ENCODE data around the gene NBPF1.
"Not testable (repeated sequence)": the region's sequence is repeated elsewhere in the genome, so short reads cannot be mapped to it uniquely, and the experiment has no call there.

NBPF1 gene

GRCh38 chr1:16621300-16621658 is 7.9 kb upstream of the NBPF1 start:
- no peak for TF ChIP-seq CTCF (IDR thresholded peaks at IDR 0.05; ENCODE audit: insufficient read depth, low read depth, low read length, missing control alignments)
- no peak for DNase-seq (ENCODE audit: low read depth)
- H3K4me3 ChIP-seq (ENCODE audit: low read depth, low read length), result no peak overlapping the region

GRCh38 chr1:16619803-16620501 is 6.6 kb upstream of the NBPF1 start:
- H3K4me3 ChIP-seq (ENCODE audit: low read depth, low read length); DNase-seq (ENCODE audit: low read depth): not testable (repeated sequence)

- no peak overlapping the region for H3K4me3 ChIP-seq (ENCODE audit: low read depth, low read length)
- DNase-seq (ENCODE audit: low read depth), result no peak
- TF ChIP-seq CTCF (IDR thresholded peaks at IDR 0.05; ENCODE audit: insufficient read depth, low read depth, low read length, missing control alignments), result no peak
These were observed 5.4 kb upstream of the NBPF1 start for GRCh38 chr1:16618719-16619118.

- no peak for TF ChIP-seq CTCF (IDR thresholded peaks at IDR 0.05; ENCODE audit: insufficient read depth, low read depth, low read length, missing control alignments)
- DNase-seq (ENCODE audit: low read depth), result no peak
- no peak overlapping the region for H3K4me3 ChIP-seq (ENCODE audit: low read depth, low read length)
These were observed 4.6 kb upstream of the NBPF1 start for GRCh38 chr1:16617778-16618580.

GRCh38 chr1:16617114-16617631 is 3.8 kb upstream of the NBPF1 start:
- DNase-seq (ENCODE audit: low read depth), result no peak
- no peak overlapping the region for H3K4me3 ChIP-seq (ENCODE audit: low read depth, low read length)
- no peak for TF ChIP-seq CTCF (IDR thresholded peaks at IDR 0.05; ENCODE audit: insufficient read depth, low read depth, low read length, missing control alignments)

- no peak overlapping the region for H3K4me3 ChIP-seq (ENCODE audit: low read depth, low read length)
- no peak for DNase-seq (ENCODE audit: low read depth)
- TF ChIP-seq CTCF (IDR thresholded peaks at IDR 0.05; ENCODE audit: insufficient read depth, low read depth, low read length, missing control alignments), result no peak
These were observed 2.2 kb upstream of the NBPF1 start for GRCh38 chr1:16615253-16616252.

Measured in GM12865 (cell line).